Measurements from ENCODE around the gene CEP85. TPM values are rescaled to one million over a fixed set of nuclear protein-coding genes. Genes with fewer than 3 reads are reported as not detected.
"Not testable (repeated sequence)": the region's sequence is repeated elsewhere in the genome, so short reads cannot be mapped to it uniquely, and the experiment has no call there.

CEP85 gene
- total RNA-seq, 2 experiments from 2014 or later = 47.1 to 55.2 TPM

- peak overlapping the region; percentile 6; the same call in 1 of the 2 replicates for H2AFZ ChIP-seq (ENCODE audit: low read length)
- H3K36me3 ChIP-seq (ENCODE audit: insufficient read depth, low read length) = peaks cover 34% of the 10 kb centered on the region
- H4K20me1 ChIP-seq (ENCODE audit: insufficient read depth, low read length) = no peaks in the 10 kb centered on the region
- H3K9me2 ChIP-seq (ENCODE audit: insufficient read depth, low read length) = no peaks in the 10 kb centered on the region
- no peaks in the 10 kb centered on the region for H3K79me2 ChIP-seq (ENCODE audit: insufficient read depth, low read depth, low read length)
- peak overlapping the region; percentile 81 for H3K4me2 ChIP-seq (ENCODE audit: low read length)
- ChIA-PET CTCF (ENCODE audit: unreplicated experiment) (interaction anchor here (1.5 to 1.6 kb wide), 2 partner anchors 10 to 26 kb away, joined by 3 read pairs; partner anchors contain the start of gene CD52), POLR2A (interaction anchor here (2.4 to 11.0 kb wide), 3 partner anchors 9 to 27 kb away, joined by 7 to 273 read pairs (median 106); partner anchors contain the start of genes CD52 and UBXN11)
- peaks cover 68% of the 10 kb centered on the region for H3K4me1 ChIP-seq (ENCODE audit: insufficient read depth, low read length, poor library complexity, severe bottlenecking)
- TF ChIP-seq CTCF (conservative IDR thresholded peaks at IDR 0.05; ENCODE audit: low read length) (no peak), EZH2phosphoT487 (IDR thresholded peaks at IDR 0.05; ENCODE audit: borderline replicate concordance, low read depth, low read length) (no peak)
- intact Hi-C loops (cut with micrococcal nuclease; ENCODE audit: unreplicated experiment) = no loop called here
- BruUV-seq (replicated peaks) = no TSS peak
- peak overlapping the region; percentile 13 for H3K4me3 ChIP-seq (ENCODE audit: low read depth, low read length, poor library complexity, severe bottlenecking)
- peak; percentile 32 for DNase-seq (ENCODE audit: low spot score)
- no peaks in the 10 kb centered on the region for H3K9me3 ChIP-seq (ENCODE audit: low read length)
- peak overlapping the region; percentile 98 for H3K27ac ChIP-seq (ENCODE audit: low read depth, low read length, poor library complexity, severe bottlenecking)
Measured at GRCh38 chr1:26291433-26291832, 57.4 kb downstream of the CEP85 start.

GRCh38 chr1:26291939-26292338 is 57.9 kb downstream of the CEP85 start:
- no peaks in the 10 kb centered on the region for H4K20me1 ChIP-seq (ENCODE audit: insufficient read depth, low read length)
- peaks cover 39% of the 10 kb centered on the region for H3K36me3 ChIP-seq (ENCODE audit: insufficient read depth, low read length)
- peaks cover 63% of the 10 kb centered on the region for H3K4me1 ChIP-seq (ENCODE audit: insufficient read depth, low read length, poor library complexity, severe bottlenecking)
- H3K4me2 ChIP-seq (ENCODE audit: low read length) = peak overlapping the region; percentile 81; the same call in 1 of the 2 replicates
- BruUV-seq (replicated peaks) = no TSS peak
- DNase-seq (ENCODE audit: low spot score) = no peak
- H3K9me3 ChIP-seq (ENCODE audit: low read length) = no peaks in the 10 kb centered on the region
- peak overlapping the region; percentile 98 for H3K27ac ChIP-seq (ENCODE audit: low read depth, low read length, poor library complexity, severe bottlenecking)
- POLR2A ChIA-PET = interaction anchor here (2.4 to 11.0 kb wide), 3 partner anchors 9 to 26 kb away, joined by 7 to 273 read pairs (median 106); partner anchors contain the start of genes CD52 and UBXN11
- CTCF ChIA-PET (ENCODE audit: unreplicated experiment) = interaction anchor here (1.6 kb wide), 1 partner anchor 26 kb away, joined by 3 read pairs; the partner anchor contains the start of gene CD52
- H3K79me2 ChIP-seq (ENCODE audit: insufficient read depth, low read depth, low read length) = no peaks in the 10 kb centered on the region
- H2AFZ ChIP-seq (ENCODE audit: low read length) = no peak overlapping the region
- H3K9me2 ChIP-seq (ENCODE audit: insufficient read depth, low read length) = no peaks in the 10 kb centered on the region
- intact Hi-C loops (cut with micrococcal nuclease; ENCODE audit: unreplicated experiment) = no loop called here
- no peak overlapping the region for H3K4me3 ChIP-seq (ENCODE audit: low read depth, low read length, poor library complexity, severe bottlenecking)
- no peak for TF ChIP-seq CTCF (conservative IDR thresholded peaks at IDR 0.05; ENCODE audit: low read length)
- TF ChIP-seq EZH2phosphoT487 (IDR thresholded peaks at IDR 0.05; ENCODE audit: borderline replicate concordance, low read depth, low read length) = no peak

- H3K79me2 ChIP-seq (ENCODE audit: insufficient read depth, low read depth, low read length); H2AFZ ChIP-seq (ENCODE audit: low read length); H4K20me1 ChIP-seq (ENCODE audit: insufficient read depth, low read length); H3K9me3 ChIP-seq (ENCODE audit: low read length); BruUV-seq (replicated peaks); H3K9me2 ChIP-seq (ENCODE audit: insufficient read depth, low read length); DNase-seq (ENCODE audit: low spot score); H3K4me3 ChIP-seq (ENCODE audit: low read depth, low read length, poor library complexity, severe bottlenecking); intact Hi-C loops (cut with micrococcal nuclease; ENCODE audit: unreplicated experiment); H3K4me2 ChIP-seq (ENCODE audit: low read length): not testable (repeated sequence)
- Histone ChIP-seq H3K27ac (ENCODE audit: low read depth, low read length, poor library complexity, severe bottlenecking) (peak overlapping the region; percentile 34), H3K4me1 (ENCODE audit: insufficient read depth, low read length, poor library complexity, severe bottlenecking) (peaks cover 55% of the 10 kb centered on the region), H3K36me3 (ENCODE audit: insufficient read depth, low read length) (peaks cover 46% of the 10 kb centered on the region)
- POLR2A ChIA-PET = interaction anchor here (2.4 to 11.0 kb wide), 3 partner anchors 8 to 26 kb away, joined by 7 to 273 read pairs (median 106); partner anchors contain the start of genes CD52 and UBXN11
- CTCF ChIA-PET (ENCODE audit: unreplicated experiment) = interaction anchor here (1.6 kb wide), 1 partner anchor 25 kb away, joined by 3 read pairs; the partner anchor contains the start of gene CD52
Measured at GRCh38 chr1:26292735-26293134, 58.7 kb downstream of the CEP85 start.
